ENCODE measurements around the gene DPEP1.

The DPEP1 gene

GRCh38 chr16:89615176-89615575 lies 1.7 kb downstream of the DPEP1 start:
- H3K4me3 Mint-ChIP-seq = no peak overlapping the region
- H3K9me3 Mint-ChIP-seq = peaks cover 0 to 2% of the 10 kb centered on the region in 2 donors
- no peaks in the 10 kb centered on the region for H3K36me3 Mint-ChIP-seq
- peaks cover 4 to 27% of the 10 kb centered on the region in 2 donors for H3K27me3 Mint-ChIP-seq
- no peak overlapping the region for H3K27ac Mint-ChIP-seq
- peak; percentile 7 to 10 for ATAC-seq (replicated peaks)
- no peak for DNase-seq
- peaks cover 9 to 10% of the 10 kb centered on the region in 2 donors for H3K4me1 Mint-ChIP-seq

- Mint-ChIP-seq H3K27me3 (peaks cover 9 to 32% of the 10 kb centered on the region in 2 donors), H3K4me1 (peaks cover 9 to 10% of the 10 kb centered on the region in 2 donors), H3K4me3 (no peak overlapping the region), H3K27ac (no peak overlapping the region), H3K36me3 (no peaks in the 10 kb centered on the region), H3K9me3 (peaks cover 0 to 2% of the 10 kb centered on the region in 2 donors)
- peak; percentile 57 to 60 for ATAC-seq (replicated peaks)
- DNase-seq = no peak
Observed at GRCh38 chr16:89615596-89616090, 2.2 kb downstream of the DPEP1 start.

GRCh38 chr16:89616623-89617022 lies 3.2 kb downstream of the DPEP1 start:
- H3K36me3 Mint-ChIP-seq = no peaks in the 10 kb centered on the region
- peaks cover 18 to 42% of the 10 kb centered on the region in 2 donors for H3K27me3 Mint-ChIP-seq
- DNase-seq (no peak), ATAC-seq (replicated peaks) (no peak)
- no peak overlapping the region for H3K27ac Mint-ChIP-seq
- H3K9me3 Mint-ChIP-seq = peaks cover 0 to 2% of the 10 kb centered on the region in 2 donors
- peaks cover 9 to 10% of the 10 kb centered on the region in 2 donors for H3K4me1 Mint-ChIP-seq
- H3K4me3 Mint-ChIP-seq = no peak overlapping the region

- Mint-ChIP-seq H3K4me3 (no peak overlapping the region), H3K9me3 (peaks cover 0 to 2% of the 10 kb centered on the region in 2 donors), H3K36me3 (no peaks in the 10 kb centered on the region), H3K27me3 (peaks cover 22 to 46% of the 10 kb centered on the region in 2 donors), H3K4me1 (peaks cover 9 to 10% of the 10 kb centered on the region in 2 donors), H3K27ac (no peak overlapping the region)
- no peak for DNase-seq
- ATAC-seq (replicated peaks) = no peak
Observed at GRCh38 chr16:89617036-89617435, 3.6 kb downstream of the DPEP1 start.

- Mint-ChIP-seq H3K9me3 (peaks cover 0 to 2% of the 10 kb centered on the region in 2 donors), H3K36me3 (no peaks in the 10 kb centered on the region), H3K4me3 (no peak overlapping the region), H3K4me1 (peaks cover 9 to 10% of the 10 kb centered on the region in 2 donors), H3K27me3 (peaks cover 26 to 51% of the 10 kb centered on the region in 2 donors), H3K27ac (no peak overlapping the region)
- ATAC-seq (replicated peaks) (no peak), DNase-seq (no peak)
Observed at GRCh38 chr16:89618109-89618998, 4.9 kb downstream of the DPEP1 start.

GRCh38 chr16:89619840-89620239 lies 6.4 kb downstream of the DPEP1 start:
- Mint-ChIP-seq H3K9me3 (peaks cover 0 to 2% of the 10 kb centered on the region in 2 donors), H3K27me3 (peaks cover 37 to 49% of the 10 kb centered on the region in 2 donors), H3K36me3 (no peaks in the 10 kb centered on the region), H3K4me1 (peaks cover 9 to 10% of the 10 kb centered on the region in 2 donors), H3K27ac (no peak overlapping the region), H3K4me3 (no peak overlapping the region)
- DNase-seq = no peak
- no peak for ATAC-seq (replicated peaks)

GRCh38 chr16:89620406-89620841 lies 7.0 kb downstream of the DPEP1 start:
- Mint-ChIP-seq H3K4me3 (no peak overlapping the region), H3K9me3 (peaks cover 0 to 2% of the 10 kb centered on the region in 2 donors), H3K27me3 (peaks cover 37 to 51% of the 10 kb centered on the region in 2 donors), H3K36me3 (no peaks in the 10 kb centered on the region), H3K27ac (peak overlapping the region; percentile 47), H3K4me1 (peaks cover 9 to 10% of the 10 kb centered on the region in 2 donors)
- ATAC-seq (replicated peaks) (no peak), DNase-seq (no peak)

- Mint-ChIP-seq H3K4me3 (no peak overlapping the region), H3K27me3 (peaks cover 37 to 51% of the 10 kb centered on the region in 2 donors), H3K36me3 (no peaks in the 10 kb centered on the region), H3K9me3 (peaks cover 0 to 2% of the 10 kb centered on the region in 2 donors), H3K27ac (no peak overlapping the region), H3K4me1 (peaks cover 9% of the 10 kb centered on the region in 2 donors)
- DNase-seq (no peak), ATAC-seq (replicated peaks) (no peak)
Observed at GRCh38 chr16:89621136-89621697, 7.8 kb downstream of the DPEP1 start.

GRCh38 chr16:89621698-89622409 lies 8.4 kb downstream of the DPEP1 start:
- H3K9me3 Mint-ChIP-seq = no peaks in the 10 kb centered on the region
- H3K4me1 Mint-ChIP-seq = peaks cover 3 to 4% of the 10 kb centered on the region in 2 donors
- peaks cover 37 to 51% of the 10 kb centered on the region in 2 donors for H3K27me3 Mint-ChIP-seq
- no peaks in the 10 kb centered on the region for H3K36me3 Mint-ChIP-seq
- no peak for DNase-seq
- no peak for ATAC-seq (replicated peaks)
- H3K27ac Mint-ChIP-seq = no peak overlapping the region
- H3K4me3 Mint-ChIP-seq = no peak overlapping the region

- Mint-ChIP-seq H3K4me1 (no peaks in the 10 kb centered on the region), H3K4me3 (no peak overlapping the region), H3K27ac (peak overlapping the region; percentile 1), H3K9me3 (no peaks in the 10 kb centered on the region), H3K27me3 (peaks cover 37 to 51% of the 10 kb centered on the region in 2 donors), H3K36me3 (no peaks in the 10 kb centered on the region)
- ATAC-seq (replicated peaks) = no peak
- DNase-seq = no peak
Observed at GRCh38 chr16:89623511-89624261, 10.2 kb downstream of the DPEP1 start.

GRCh38 chr16:89624777-89625761 lies 11.6 kb downstream of the DPEP1 start:
- Mint-ChIP-seq H3K9me3 (no peaks in the 10 kb centered on the region), H3K27me3 (peaks cover 38 to 54% of the 10 kb centered on the region in 2 donors), H3K36me3 (no peaks in the 10 kb centered on the region), H3K4me1 (no peaks in the 10 kb centered on the region), H3K27ac (no peak overlapping the region), H3K4me3 (no peak overlapping the region)
- ATAC-seq (replicated peaks) (no peak), DNase-seq (no peak)

- peak overlapping the region; percentile 47 for H3K27ac Mint-ChIP-seq
- ATAC-seq (replicated peaks) = peak in 1 of 2 donors; percentile 52
- peaks cover 8 to 13% of the 10 kb centered on the region in 2 donors for H3K27me3 Mint-ChIP-seq
- H3K4me1 Mint-ChIP-seq = no peaks in the 10 kb centered on the region
- H3K9me3 Mint-ChIP-seq = peaks cover 0 to under 1% of the 10 kb centered on the region in 2 donors
- DNase-seq = no peak
- no peaks in the 10 kb centered on the region for H3K36me3 Mint-ChIP-seq
- H3K4me3 Mint-ChIP-seq = no peak overlapping the region
Observed at GRCh38 chr16:89629827-89630610, 16.6 kb downstream of the DPEP1 start.
